Sigmoid colon (tissue), 4 donors: ENCODE measurements around the gene DNAJC5.

Experiments used
- CTCF ChIP-seq, 4 experiments: fragments of 450-650 bp in 3 of 4; fragments of 200-600 bp in 1 of 4; IDR thresholded peaks; one replicate each; pipeline ENCODE4 v1.5.1; 2016 to 2019; ENCODE audit warnings: antibody characterized with exemption in 4 of 4, mild to moderate bottlenecking in 3 of 4, moderate library complexity in 2 of 4
- POLR2AphosphoS5 ChIP-seq, 4 donors: sonication (generic); formaldehyde crosslinking; IDR thresholded peaks; one replicate each; pipeline ENCODE4 v1.6.1; 2017; ENCODE audit warnings: antibody characterized with exemption in 4 of 4

- no peak for TF ChIP-seq POLR2AphosphoS5 (IDR thresholded peaks at IDR 0.05)
- TF ChIP-seq CTCF (IDR thresholded peaks at IDR 0.05) = no peak
Observed at GRCh38 chr20:63886054-63886419, 8.9 kb upstream of the DNAJC5 start.
